Activated effector memory CD4-positive, alpha-beta T cell treated with Interleukin-2 at 50 U/mL for 16 hours (primary cell): ENCODE data around the gene PRKACB.
"Not testable (repeated sequence)": the region's sequence is repeated elsewhere in the genome, so short reads cannot be mapped to it uniquely, and the experiment has no call there.

Source experiments
- DNase-seq: peaks from one replicate; pipeline ENCODE4 v3.0.0-alpha.2; 2020

PRKACB gene

DNA sequence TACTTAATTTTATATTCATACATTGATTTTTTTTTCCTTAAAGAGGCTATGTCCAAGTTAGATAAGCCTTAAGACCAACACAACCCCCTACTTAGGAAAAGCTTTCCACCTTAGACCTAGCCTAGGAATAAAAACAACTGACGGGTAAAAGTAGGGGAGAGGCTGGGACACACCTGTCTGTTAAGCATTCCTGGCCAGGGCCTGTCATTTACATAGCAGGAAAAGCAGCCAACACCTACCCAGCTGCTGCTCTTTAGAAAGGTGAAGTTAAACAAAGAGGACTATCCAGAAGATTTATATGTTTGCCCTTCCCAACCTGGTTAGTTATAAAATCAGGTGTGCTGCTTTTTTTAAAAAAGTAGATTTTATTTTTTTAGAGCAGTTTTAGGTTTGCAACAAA is 128.3 kb downstream of the PRKACB start:
- DNase-seq: no peak

DNA sequence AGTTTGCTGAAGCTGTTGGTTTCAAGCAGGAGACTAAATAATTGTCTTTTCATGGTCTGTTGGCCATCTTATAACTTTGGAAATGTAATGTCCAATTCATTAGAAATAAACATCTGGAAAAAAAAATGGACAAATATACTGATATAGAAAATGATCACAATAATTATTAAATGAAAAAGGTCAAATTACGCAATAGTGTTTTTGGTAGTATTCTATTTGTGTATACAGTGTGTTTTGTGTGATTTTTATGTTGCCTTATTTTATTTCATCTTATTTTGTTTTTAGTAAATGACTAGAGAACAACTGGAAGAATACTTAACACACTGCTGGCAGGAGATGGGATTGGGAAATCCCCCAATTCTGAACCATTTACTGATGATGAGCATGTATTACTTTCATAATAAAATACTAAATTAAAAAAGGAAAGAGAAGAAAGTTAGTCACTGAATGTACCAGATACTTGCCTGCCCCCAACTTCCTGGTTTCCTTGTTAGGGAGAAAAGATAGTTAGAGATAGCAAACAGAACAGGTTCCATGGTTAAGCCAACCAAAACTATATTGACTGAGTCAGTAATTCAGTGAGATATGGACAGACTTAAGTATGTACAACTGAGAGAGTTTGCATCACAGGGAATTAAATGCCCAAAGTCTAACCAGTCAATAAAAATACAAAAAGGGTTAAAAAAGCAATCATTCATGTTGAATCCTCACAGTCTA is 133.4 kb downstream of the PRKACB start:
- no peak for DNase-seq

- no peak for DNase-seq
Measured at GRCh38 chr1:84278905-84279304, 134.8 kb downstream of the PRKACB start.

DNA sequence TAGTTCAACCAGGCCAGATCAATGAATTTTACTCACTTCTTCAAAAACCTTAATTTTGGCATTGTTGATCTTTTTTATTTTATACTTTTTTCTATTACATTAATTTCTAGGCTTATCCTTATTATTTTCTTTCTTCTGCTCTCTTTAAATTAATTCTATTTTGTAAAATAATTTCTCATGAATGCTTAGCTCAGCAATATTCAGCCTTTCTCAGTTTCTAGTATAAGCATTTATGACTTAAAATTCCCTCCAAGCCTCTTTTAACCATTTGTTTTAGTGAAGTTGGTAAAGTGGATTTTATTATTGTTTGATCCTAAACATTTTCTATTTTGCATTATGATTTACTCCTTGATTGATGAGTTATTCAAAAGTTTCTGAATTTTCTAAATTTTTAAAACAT is 136.8 kb downstream of the PRKACB start:
- no peak for DNase-seq

GRCh38 chr1:84282780-84283333 is 138.8 kb downstream of the PRKACB start:
- no peak for DNase-seq

DNA sequence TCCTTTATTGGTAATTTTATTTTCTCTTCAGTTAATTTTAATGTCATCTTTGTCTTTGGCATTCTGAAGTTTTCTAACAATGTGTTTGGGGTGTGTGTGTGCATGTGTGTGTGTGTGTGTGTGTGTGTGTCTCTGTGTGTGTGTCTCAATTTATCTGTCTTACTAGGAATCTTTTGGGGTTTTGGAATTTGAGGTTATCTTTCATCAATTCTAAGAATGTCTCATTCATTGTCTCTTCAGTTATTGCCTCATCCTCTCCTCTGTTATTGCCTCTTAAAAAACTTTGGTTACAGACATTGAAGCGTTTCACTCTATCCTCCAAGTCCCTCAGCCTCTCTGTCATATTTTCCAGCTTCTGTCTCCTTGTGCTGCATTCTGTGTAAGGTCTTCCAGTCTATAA is 139.3 kb downstream of the PRKACB start:
- no peak for DNase-seq

- no peak for DNase-seq
Measured at GRCh38 chr1:84286071-84286470, 142.0 kb downstream of the PRKACB start.

GRCh38 chr1:84287389-84287788 is 143.3 kb downstream of the PRKACB start:
- not testable (repeated sequence) for DNase-seq
